CD4-positive, alpha-beta T cell treated with Interleukin-17A for 4 hours (primary cell): ENCODE results near the gene ESYT3.
A peak's percentile ranks its signal among the peaks of the same experiment; 100 is the strongest.

Source experiments
- DNase-seq: peaks from one replicate; pipeline ENCODE4 v3.0.0-alpha.2; 2020; ENCODE audit warnings: mixed read lengths

The ESYT3 gene, protein sequence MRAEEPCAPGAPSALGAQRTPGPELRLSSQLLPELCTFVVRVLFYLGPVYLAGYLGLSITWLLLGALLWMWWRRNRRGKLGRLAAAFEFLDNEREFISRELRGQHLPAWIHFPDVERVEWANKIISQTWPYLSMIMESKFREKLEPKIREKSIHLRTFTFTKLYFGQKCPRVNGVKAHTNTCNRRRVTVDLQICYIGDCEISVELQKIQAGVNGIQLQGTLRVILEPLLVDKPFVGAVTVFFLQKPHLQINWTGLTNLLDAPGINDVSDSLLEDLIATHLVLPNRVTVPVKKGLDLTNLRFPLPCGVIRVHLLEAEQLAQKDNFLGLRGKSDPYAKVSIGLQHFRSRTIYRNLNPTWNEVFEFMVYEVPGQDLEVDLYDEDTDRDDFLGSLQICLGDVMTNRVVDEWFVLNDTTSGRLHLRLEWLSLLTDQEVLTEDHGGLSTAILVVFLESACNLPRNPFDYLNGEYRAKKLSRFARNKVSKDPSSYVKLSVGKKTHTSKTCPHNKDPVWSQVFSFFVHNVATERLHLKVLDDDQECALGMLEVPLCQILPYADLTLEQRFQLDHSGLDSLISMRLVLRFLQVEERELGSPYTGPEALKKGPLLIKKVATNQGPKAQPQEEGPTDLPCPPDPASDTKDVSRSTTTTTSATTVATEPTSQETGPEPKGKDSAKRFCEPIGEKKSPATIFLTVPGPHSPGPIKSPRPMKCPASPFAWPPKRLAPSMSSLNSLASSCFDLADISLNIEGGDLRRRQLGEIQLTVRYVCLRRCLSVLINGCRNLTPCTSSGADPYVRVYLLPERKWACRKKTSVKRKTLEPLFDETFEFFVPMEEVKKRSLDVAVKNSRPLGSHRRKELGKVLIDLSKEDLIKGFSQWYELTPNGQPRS

DNA sequence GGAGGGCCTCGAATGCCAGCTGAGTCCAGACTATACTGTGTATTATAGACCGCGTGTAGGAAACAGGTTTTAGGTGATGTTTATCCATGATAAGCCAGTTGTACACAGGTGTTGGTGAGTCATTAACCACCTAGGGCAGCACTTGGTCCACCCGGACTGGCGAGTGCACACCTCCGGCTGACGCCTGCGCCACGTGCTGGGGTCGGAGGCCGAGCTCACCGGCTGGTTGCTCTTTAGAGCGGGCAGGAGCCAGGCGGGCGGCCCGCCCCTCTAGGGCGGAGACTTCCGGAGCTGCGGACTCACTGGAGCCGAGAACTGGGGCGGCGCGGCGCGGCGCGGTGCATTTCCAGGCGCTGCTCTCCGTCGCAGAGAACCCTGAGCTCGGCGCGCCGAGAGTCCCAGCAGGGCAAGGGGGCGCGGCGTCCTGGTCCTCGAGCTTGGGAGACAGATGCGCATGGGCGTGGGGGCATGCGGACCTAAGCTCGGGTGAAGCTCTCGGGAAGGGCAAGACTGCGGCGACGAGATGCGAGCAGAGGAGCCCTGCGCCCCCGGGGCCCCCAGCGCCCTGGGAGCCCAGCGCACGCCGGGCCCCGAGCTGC, at the start of gene ESYT3:
Gene ESYT3, plus strand, starts transcription at position 341 of the 599 bp plus-strand sequence. Its CDS starts 183 bp downstream, at position 524.
- peak; percentile 45 for DNase-seq

DNA sequence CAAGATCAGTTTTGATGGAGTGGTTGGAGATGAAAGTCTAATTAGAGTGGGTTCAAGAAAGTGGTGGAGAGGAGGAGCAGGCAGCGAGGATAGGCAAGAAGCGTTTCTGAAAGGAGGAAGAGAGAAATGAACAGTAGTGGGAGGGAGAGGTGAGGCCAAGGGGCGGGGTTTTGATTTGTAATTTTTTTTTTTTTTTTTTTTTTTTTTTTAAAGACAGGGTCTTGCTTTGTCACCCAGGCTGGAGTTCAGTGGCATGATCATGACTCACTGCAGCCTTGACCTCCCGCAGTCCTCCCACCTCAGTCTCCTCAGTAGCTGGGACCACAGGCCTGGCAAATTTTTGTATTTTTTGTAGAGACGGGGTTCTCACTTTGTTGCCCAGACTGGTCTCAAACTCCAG, 49.4 kb upstream of the ESYT3 start:
- DNase-seq = no peak

DNA sequence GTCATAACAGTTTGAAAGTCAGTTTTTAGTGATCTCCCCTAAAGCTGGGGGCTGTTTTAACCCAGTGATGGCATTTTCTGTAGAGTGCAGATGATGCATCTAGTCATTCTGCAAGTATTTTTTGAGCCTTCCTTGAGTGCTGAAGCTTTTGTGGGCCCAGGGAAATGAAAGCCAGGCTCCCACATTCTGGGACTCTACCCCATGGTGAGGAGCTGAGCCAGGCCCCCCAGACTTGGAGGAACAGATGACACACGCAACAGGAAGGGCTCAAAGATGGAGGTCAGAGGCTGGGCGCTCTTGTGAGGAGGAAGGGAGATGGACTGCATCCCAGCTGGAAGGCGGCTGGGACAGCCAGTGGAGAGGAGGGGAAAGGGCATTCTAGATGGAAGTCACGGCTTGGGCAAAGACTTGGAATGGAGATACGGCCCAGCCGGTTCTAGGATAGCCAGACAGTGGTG, 45.2 kb upstream of the ESYT3 start:
- no peak for DNase-seq

DNA sequence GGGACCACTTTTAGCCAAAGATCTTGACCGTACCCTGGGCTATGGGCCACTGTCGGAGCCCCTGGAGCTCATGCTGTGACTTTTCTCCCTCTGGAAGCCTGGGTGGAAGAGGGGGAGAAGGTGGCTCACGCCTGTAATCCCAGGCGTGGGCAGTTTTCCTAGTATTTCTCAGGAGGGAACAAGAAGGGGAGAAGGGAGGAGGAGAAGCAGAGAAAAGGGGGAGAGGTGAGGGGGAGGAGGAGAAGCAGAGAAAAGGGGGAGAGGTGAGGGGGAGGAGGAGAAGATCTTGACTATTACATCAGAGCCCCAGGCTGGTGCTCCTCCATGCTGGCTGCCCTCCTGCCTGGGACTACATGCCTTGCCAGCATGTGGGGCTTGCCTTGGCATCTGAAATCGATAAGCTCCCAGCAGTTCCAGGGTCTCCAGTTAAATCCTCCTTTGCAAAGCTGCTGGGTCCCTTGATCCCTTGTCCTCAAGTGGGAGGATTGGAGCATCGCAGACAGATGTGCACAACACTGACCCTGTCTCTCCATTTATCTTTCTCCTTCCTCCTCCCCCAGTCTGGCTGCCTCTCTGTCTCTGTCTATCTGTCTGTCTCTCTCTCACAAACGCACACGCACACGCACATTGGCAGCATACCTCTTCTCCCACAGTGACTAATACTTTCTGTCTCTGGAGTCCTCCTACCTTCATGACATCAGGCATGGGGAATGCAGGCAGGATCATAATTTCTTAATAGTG, 44.4 kb upstream of the ESYT3 start:
- no peak for DNase-seq

DNA sequence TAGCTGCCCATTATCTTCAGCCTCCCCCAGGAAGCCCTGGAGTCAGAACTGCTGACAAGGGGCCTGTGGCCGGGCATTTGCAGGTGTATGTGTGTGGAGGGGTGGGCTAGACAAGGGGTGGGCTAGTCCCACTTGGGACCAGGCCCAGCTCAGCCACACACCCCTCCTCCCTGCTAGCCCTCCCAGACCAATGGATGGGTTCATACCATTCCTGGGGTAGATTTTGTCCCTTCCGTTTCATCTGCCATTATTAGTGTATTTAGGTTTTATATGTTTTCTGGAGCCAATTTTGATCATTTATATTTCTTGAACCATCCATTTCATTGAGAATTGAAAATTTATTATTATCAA, 43.9 kb upstream of the ESYT3 start:
- DNase-seq = no peak

DNA sequence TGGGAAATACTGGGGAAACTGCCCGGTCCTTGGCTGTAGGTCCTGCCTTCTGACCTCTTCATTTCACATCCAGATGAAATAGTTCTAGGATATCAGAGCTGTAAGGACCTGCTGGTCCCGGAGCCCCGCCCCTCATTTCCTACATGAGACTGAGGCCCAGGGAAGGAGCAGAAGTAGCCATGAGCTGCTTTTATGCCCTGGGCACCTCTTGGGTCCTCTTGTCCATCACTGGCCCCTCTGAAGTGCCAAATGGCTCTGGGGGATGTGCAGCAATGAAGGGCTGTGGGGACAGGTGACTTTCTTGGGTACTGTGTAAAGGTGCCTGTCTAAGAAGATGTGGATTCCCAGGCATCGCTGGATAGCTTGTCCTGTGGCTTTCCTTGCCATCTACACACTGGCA, 40.3 kb upstream of the ESYT3 start:
- no peak for DNase-seq

DNA sequence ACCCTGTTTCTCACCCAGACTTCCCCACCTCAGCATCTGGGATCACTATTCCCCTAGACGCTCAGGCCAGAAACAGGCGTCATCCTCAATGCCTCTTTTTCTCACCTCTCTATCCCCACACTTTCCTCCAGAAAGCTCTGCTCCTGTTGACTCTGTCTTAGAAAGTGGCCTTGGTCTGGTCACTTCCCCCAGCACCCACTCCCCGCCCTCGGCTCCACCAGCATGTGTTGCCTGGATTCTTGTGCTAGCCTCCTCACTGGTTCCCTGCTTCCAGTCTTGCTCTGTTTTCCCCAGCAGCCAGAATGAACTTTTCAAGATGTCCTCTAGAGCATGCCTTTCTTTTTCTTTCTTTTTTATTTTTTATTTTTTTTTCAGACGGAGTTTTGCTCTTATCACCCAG, 39.7 kb upstream of the ESYT3 start:
- DNase-seq = no peak

DNA sequence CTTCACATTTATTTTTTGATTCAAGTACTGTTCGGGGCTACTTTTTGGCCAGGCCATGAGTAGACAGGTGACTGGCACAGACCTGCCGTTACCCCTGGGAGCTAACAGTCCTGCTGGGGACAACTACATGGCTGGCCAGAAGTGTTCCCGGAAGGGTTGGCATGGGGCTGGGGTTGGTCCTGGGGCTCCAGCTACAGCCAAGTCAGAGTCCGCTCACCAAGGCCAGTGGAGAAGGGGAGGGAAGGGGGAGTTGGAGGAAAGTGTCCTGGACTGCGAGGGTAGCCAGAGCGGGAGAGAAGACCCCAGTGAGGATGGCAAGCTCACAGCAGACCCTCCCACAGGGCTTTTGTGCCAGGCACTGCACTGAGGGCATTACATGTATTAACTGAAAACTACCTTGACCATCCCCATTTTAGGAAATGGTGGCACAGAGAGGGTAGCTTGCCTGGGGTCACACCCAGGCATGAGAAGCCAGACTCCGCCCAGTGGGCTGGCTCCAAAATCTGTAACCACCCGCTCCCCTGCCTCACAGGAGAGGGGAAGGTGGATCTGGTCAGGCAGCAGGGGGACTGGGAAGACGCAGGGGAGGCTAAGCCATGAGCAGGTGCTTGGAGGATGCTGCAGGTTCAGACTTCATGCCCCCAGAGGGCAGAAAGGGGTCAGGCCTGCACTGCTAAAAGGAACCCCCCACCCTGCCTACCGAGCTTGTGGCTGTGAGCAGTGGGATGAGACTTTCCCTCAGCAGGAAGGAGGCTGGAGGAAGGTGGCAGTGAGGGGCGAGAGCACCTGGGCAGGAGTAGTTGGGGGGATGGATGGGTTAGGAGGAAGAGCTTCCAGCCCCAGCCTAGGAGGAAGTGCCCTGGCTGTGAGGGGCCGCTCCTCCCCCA, 38.3 kb upstream of the ESYT3 start:
- DNase-seq = no peak

DNA sequence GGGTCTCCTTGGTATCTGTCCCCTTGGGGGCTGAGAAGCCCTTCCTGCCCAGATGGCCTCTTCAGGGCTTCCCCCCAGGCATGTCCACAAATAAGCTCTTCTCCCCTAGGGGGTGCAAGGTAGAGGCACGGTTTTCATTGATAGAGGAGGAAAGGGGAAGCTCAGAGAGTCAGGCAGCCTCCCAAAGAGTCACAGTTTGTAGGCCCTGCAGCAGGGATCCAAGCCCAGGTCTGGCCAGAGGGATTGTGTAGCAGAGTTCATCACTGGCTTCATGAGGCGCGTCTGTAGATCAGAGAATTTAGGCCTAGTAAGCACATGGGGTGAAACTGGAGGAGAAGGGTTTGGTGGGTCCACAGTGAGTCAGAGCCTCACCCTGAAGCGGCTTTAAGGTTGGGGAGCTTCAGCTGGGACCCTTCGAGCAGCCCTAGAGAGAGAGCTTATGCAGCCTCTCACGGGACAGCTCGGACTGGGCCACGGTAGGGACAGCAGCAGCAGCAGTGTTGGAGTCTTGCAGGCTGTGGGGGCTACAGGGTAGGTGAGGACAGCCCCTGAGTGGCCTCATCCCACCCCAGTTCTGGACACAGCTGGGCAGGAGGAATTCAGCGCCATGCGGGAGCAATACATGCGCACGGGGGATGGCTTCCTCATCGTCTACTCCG, 37.5 kb upstream of the ESYT3 start:
- no peak for DNase-seq

DNA sequence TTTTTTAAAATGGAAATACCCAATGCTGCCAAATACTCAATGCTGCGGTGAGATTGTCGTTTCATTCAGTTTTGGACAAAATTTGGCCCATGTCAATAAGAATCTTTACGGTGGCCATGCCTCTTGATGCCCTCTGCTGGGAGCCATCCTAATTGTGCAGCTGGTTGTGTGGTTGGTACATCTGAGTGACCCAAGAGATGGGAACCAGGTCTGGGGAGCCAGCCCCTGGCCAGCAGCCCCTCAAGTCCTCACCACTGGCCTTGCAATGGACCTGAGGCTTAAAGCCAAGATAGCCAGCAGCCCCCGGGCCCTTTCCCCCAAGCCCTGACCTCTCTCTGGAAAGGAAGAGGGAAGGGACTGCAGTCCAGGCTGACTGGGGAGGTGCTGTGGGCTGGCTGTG, 36.4 kb upstream of the ESYT3 start:
- peak; percentile 7 for DNase-seq

DNA sequence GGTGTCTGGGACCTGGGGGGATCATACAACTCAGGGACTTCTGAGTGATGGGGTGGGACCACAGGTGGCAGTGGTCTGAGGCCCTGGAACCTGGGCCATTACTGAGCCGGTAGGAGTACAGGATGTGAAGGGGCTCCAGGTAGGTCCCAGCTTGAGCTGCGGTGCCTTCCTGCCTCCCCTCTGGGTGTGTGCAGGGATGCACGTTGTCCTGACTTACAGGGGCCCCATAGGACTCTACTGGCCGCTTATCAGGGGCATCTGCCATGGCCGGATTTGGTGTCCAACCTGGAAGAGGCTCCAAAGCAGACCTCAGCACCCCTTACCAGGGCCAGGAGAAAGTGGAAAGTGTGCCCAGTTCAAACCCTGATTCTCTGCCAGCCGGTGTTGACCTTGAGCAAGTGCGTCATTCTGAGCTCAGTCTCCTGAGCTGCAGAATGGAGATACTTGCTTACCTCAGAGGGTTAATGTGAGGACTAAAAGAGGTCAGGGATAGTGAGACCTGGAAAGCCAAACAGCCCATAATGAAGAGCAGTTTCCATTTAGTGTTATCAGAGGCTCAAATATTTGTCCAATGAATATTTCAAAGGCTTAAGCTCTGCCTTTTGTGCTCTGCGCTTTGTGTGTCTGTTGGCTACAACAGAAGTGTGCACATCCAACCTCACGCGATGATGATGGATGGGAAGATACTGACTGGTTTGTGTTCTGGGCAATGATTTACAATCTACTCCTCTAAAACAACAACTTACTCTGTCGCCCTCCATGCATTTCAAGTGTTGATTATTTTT, 35.4 kb upstream of the ESYT3 start:
- no peak for DNase-seq

DNA sequence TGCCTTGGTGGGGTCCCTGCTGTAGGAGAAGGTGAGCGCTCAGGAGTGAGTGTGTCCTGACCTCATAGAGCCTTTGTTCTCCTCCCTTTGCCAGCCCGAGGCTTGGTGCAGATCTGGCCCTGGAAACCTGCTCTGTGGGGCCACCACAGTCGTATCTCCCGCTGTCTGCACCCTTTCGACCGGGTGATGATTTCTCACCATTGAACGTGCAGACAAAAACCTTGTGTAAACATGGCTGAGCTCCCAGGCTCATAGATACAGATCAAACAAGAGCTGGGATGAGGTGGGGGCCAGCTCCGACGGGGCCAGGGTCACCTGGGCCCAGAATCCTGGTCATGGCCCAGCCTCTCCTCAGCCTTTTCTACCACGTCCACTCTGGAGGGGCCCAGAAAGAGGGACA, 34.6 kb upstream of the ESYT3 start:
- DNase-seq = no peak

DNA sequence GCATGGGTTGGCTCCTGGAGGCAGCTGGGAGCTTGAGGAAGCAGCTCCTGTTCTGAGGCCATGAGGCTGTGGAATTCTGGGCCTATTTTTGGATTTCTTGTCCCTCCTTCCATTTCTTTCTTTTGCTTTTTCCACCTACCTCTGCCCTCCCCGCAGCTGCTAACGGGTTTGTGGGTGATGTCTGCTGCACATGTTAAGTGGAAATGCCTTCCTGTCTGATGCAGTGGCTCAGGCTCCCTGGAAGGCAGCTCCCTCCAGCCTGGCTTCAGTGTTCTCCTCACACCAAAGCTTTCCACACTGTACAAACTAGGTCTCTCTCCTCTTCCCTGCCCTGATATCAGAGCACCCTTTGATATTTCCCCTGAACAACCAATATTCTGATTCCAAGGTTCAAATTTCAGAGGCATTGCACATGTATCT, 33.8 kb upstream of the ESYT3 start:
- no peak for DNase-seq

DNA sequence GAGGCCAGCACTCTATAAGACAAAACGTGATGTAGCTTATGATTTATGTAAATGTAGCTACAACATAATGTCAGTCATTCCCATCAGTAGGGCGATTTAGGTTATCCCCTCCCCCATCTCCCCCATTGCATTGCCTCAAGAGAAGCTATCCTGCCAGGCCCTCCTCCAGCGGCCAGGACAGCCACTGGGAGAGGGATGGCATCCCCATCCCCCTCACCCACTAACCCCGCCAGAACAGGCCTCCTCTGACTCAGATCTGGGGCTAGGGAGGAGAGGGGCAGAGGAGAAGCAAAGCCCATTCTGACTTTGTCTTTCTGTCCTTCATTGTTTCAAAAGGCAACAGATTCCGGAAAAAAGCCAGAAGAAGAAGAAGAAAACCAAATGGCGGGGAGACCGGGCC, 32.6 kb upstream of the ESYT3 start:
- no peak for DNase-seq

DNA sequence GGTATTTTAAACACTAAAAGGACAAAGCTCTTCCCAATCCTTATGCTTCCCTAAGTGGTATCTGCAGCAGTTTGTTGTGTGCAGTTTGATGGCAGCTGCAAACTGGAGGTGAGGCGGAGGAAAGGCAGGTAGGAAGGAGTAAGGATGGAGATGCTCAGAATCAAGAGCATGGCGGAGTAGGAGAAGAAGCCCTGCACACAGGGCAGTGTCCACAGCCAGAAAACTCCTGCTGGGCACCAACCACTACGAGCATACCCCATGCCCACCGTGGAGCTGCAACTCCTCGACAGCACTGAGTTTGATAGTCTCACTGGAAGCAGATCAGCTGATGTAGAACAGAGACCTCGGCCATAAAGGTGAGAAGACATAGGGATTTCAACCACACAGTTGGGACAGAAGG, 30.3 kb upstream of the ESYT3 start:
- no peak for DNase-seq

DNA sequence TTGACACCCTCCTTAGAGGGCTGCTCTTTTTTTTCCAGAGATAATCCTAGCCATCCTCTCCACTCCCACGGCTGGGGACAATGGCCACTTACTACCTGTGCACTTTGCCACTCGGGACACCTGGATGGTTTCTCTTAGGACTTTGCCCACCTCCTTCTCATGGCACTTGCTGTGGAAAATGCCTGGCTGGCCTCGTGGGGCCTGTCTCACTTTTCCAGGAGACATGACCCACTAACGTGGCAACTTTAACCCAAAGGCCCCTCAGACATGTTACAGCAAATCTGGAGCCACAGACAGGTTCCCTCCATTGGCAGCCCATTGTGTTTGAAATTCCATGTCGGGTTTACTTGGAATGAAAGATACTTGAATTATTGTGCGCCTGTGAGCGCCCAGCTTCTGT, 29.4 kb upstream of the ESYT3 start:
- no peak for DNase-seq

DNA sequence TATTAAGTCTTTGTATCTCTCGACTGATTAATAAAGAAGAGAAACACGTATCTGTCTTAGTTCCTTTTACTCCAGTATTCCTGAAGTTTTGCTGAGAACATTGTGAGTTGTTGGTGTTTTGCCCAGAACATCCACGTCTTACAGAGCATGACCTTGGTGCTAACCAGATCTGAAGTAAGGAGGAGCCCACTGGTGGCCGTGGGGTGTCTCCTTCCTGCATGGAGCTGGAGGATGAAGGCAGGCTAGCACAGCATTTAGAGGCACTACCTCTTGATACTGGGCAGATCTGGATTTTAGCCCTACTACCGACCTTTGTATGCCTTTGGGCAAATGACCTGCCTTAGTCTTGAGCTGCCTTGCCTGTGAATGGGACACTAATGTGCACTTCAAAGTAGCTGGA, 28.9 kb upstream of the ESYT3 start:
- DNase-seq = no peak

DNA sequence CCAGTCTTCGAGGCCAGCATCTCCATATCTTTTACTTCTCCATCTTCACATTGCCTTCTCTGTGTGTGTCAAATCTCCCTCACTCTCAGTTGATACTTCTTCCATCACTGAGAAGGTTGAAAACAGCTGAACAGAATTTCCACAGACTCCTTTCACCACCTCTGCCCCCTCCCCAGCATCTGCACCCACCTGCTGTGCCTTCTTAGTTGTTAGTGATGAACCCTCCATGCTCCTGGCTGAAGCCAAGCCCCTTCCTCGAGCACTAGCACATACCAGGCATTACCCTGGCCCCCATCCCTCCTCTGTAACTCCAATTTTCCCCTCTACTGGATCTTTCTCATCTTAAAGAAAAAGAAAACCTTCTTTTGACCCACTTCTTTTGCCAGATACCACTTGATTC, 27.8 kb upstream of the ESYT3 start:
- DNase-seq = no peak

DNA sequence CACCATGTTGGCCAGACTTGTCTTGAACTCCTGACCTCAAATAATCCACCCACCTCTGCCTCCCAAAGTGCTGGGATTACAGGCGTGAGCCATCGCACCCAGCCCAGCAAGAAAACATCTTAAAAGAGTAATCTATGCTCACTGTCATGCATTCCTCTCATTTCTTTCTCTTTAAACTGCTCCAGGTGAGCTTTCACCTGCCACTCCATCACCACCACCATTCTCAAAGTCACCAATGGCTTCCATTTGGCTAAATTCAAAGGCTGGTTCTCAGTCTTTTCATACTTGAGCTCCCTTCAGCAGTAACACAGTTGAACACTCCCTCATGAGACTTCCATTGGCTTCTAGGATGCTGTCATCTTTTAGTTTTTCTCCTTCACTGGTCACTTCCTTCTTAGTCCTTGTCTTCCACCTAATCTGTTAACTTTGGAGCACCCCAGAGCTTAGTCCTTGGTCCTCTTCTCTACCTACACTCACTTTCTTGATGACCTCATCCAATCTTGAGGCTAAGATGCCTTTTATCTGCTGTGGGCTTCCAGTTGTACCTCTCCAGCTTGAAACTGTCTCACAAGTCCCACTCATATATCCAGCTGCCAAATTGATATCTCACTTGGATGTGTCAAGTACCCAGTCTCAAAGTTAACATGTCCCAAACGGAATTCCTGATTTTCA, 27.0 kb upstream of the ESYT3 start:
- no peak for DNase-seq
